ENCODE measurements around the gene CXorf49.
"Not testable (repeated sequence)": the region's sequence is repeated elsewhere in the genome, so short reads cannot be mapped to it uniquely, and the experiment has no call there.

Gene CXorf49

GRCh38 chrX:71718185-71718584, at the start of gene CXorf49:
Gene CXorf49 (minus strand): TSS chrX:71718285. CDS start chrX:71718151, 134 bp downstream.
- not testable (repeated sequence) for DNase-seq

- not testable (repeated sequence) for DNase-seq
Observed at GRCh38 chrX:71767134-71767533, 49.0 kb upstream of the CXorf49 start.

- DNase-seq, result not testable (repeated sequence)
Observed at GRCh38 chrX:71765613-71766012, 47.5 kb upstream of the CXorf49 start.

GRCh38 chrX:71764832-71765231, 46.7 kb upstream of the CXorf49 start:
- DNase-seq, result not testable (repeated sequence)

GRCh38 chrX:71763049-71763448, 45.0 kb upstream of the CXorf49 start, which contains the start of gene CXorf49B:
Gene CXorf49B (plus strand): TSS chrX:71763349. CDS start chrX:71763424, 75 bp downstream.
- not testable (repeated sequence) for DNase-seq

GRCh38 chrX:71760688-71761281, 42.7 kb upstream of the CXorf49 start:
- DNase-seq, result not testable (repeated sequence)

GRCh38 chrX:71720289-71720886, 2.3 kb upstream of the CXorf49 start:
- not testable (repeated sequence) for DNase-seq

GRCh38 chrX:71719195-71719594, 1.1 kb upstream of the CXorf49 start:
- DNase-seq, result not testable (repeated sequence)

- not testable (repeated sequence) for DNase-seq
Observed at GRCh38 chrX:71716323-71716722, 1.8 kb downstream of the CXorf49 start.

GRCh38 chrX:71715551-71715950, 2.5 kb downstream of the CXorf49 start:
- not testable (repeated sequence) for DNase-seq

- DNase-seq, result not testable (repeated sequence)
Observed at GRCh38 chrX:71714064-71714463, 4.0 kb downstream of the CXorf49 start.

GRCh38 chrX:71702853-71703252, 15.2 kb downstream of the CXorf49 start:
- DNase-seq, result not testable (repeated sequence)

- not testable (repeated sequence) for DNase-seq
Observed at GRCh38 chrX:71699023-71699344, 19.1 kb downstream of the CXorf49 start.

- DNase-seq, result not testable (repeated sequence)
Observed at GRCh38 chrX:71698299-71699022, 19.6 kb downstream of the CXorf49 start.

- DNase-seq, result not testable (repeated sequence)
Observed at GRCh38 chrX:71697466-71698298, 20.4 kb downstream of the CXorf49 start.

GRCh38 chrX:71696641-71697465, 21.2 kb downstream of the CXorf49 start:
- not testable (repeated sequence) for DNase-seq

GRCh38 chrX:71679575-71680207, 38.4 kb downstream of the CXorf49 start:
- DNase-seq, result no peak

GRCh38 chrX:71677195-71677594, 40.9 kb downstream of the CXorf49 start:
- not testable (repeated sequence) for DNase-seq

- not testable (repeated sequence) for DNase-seq
Observed at GRCh38 chrX:71676068-71676795, 41.9 kb downstream of the CXorf49 start.

- DNase-seq, result not testable (repeated sequence)
Observed at GRCh38 chrX:71675636-71676035, 42.4 kb downstream of the CXorf49 start.

- no peak for DNase-seq
Observed at GRCh38 chrX:71671938-71672337, 46.1 kb downstream of the CXorf49 start.
